Sigmoid colon (tissue), 4 donors: ENCODE measurements around the gene MACROD2.

Experiments
- EP300 ChIP-seq, 4 donors: sonication (generic); formaldehyde crosslinking; IDR thresholded peaks; one replicate each; pipeline ENCODE4 v1.6.1; 2017; ENCODE audit warnings: antibody characterized with exemption in 4 of 4
- POLR2AphosphoS5 ChIP-seq, 4 donors: sonication (generic); formaldehyde crosslinking; IDR thresholded peaks; one replicate each; pipeline ENCODE4 v1.6.1; 2017; ENCODE audit warnings: antibody characterized with exemption in 4 of 4
- TF ChIP-seq, protein P1 (sequence below), 4 experiments: fragments of 450-650 bp in 3 of 4; fragments of 200-600 bp in 1 of 4; IDR thresholded peaks; one replicate each; pipeline ENCODE4 v1.5.1; 2016 to 2019; ENCODE audit warnings: antibody characterized with exemption in 4 of 4, mild to moderate bottlenecking in 3 of 4, moderate library complexity in 2 of 4

DNA sequence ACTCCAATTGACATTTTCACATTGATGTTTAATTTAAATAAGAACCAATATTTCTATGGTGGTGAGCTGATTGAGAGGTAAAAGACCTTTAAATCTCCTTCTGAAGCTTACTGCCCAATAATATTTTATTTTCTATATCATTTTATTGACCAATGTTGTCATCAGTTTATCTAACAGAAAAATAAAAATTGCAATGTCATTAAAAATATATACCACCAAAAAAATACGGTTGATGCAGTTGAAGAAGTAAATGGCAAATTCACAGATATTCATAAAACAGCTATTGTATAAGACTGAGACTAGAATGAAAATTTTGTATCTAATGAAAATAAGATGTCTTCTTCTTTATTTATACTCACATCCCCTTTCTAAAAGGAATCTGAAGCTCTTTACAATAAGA is 1375.1 kb downstream of the MACROD2 start:
- TF ChIP-seq, protein P1, sequence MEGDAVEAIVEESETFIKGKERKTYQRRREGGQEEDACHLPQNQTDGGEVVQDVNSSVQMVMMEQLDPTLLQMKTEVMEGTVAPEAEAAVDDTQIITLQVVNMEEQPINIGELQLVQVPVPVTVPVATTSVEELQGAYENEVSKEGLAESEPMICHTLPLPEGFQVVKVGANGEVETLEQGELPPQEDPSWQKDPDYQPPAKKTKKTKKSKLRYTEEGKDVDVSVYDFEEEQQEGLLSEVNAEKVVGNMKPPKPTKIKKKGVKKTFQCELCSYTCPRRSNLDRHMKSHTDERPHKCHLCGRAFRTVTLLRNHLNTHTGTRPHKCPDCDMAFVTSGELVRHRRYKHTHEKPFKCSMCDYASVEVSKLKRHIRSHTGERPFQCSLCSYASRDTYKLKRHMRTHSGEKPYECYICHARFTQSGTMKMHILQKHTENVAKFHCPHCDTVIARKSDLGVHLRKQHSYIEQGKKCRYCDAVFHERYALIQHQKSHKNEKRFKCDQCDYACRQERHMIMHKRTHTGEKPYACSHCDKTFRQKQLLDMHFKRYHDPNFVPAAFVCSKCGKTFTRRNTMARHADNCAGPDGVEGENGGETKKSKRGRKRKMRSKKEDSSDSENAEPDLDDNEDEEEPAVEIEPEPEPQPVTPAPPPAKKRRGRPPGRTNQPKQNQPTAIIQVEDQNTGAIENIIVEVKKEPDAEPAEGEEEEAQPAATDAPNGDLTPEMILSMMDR (IDR thresholded peaks at IDR 0.05), result no peak
- TF ChIP-seq EP300 (IDR thresholded peaks at IDR 0.05) (no peak), POLR2AphosphoS5 (IDR thresholded peaks at IDR 0.05) (no peak)
